NOMO-1 treated with DMSO at 0.1 percent for 48 hours (cell line): ENCODE results near the gene DNM1L.

Source experiments
- DNase-seq: peaks from one replicate; lab custom pipeline; 2025; ENCODE audit not compliant: unreplicated experiment; lab: John Stamatoyannopoulos, UW

DNM1L gene

DNA sequence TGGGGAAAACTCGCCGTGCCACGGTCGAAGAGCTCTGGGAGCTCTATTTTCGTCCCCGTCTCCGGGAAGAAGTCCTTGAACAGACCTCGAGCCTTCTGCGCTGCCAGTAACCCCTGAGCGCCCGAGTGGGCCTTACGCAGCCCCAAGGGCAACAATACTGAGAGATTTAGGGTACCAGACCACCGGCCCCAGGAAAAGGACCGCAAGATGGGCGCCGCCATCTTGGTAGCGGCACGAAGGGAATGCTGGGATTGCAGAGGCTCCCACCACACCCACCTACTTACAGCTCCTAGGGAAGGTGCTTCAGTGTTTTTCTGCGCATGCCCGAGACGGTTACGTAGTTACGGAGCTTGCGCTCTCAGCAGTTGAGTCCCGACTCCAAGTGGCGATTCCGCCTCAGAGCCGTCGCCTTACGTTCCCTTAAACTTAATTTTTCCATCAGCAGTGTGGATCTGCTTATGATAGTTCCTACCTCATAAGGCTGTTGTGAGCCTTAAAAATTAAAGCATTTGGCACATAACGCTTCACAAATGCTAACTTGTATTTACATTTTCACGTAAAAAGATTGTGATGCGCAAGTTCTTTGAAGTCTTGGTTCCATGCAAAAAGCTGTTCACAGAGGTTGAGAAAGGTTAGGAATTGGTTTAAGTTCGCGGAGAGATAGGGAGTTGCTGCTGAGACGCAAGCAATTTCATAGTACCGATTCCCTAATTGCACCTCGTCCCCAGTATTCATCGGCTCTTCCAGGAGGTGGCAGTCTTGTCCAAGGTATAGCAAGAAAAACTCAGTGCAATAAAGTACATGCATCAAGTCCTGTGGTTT lies 76.8 kb downstream of the DNM1L start, which contains the start of gene YARS2:
Gene YARS2, minus strand, starts transcription at position 244 of the 822 bp plus-strand sequence. Its CDS starts 23 bp downstream, at position 221.
- peak; percentile 91 for DNase-seq

DNA sequence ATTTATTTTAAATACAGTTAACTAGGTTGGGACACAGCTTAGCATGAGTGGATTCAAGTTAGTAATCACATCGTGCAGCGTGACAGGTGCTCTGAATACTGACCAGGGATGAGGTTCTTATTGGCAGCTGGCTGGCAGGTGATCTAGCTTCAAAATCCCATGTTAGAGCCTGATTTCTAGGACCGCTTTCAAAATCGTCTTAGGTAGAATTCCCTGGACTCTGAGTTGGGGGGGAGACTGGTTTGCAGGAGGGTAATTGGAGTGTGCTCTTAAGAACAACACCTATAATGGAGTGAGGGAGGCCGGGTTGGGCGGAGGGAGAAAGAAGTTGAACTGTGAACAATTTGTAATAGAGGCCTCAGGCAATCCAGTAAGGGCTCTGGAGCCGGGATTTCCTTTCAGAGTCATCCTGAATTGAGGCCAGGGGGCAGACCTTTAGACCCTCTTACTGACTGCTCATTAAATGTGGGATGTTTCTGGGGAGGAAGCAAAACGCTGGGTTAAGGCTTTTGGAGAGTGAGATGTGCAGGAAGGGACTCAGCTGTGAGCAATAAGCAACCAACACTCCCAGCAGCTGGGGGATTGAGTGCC lies 77.5 kb downstream of the DNM1L start:
- DNase-seq: no peak

DNA sequence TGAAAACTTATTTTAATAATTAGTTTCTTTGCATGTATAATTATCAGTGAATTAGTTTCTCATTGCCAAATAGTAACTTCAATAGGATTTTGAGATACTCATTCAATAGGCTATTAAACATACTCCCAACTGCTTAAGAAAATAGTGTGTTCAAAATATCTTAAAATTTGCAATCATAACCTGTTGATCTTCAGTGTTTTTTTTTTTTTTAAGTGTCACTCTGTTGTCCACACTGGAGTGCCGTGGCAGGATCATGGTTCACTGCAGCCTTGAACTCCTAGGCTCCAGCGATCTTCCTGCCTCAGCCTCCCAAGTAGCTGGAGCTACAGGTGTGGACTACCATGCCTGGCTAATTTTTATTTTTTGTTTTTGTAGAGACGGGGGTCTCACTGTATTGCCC lies 78.1 kb downstream of the DNM1L start:
- DNase-seq: no peak

DNA sequence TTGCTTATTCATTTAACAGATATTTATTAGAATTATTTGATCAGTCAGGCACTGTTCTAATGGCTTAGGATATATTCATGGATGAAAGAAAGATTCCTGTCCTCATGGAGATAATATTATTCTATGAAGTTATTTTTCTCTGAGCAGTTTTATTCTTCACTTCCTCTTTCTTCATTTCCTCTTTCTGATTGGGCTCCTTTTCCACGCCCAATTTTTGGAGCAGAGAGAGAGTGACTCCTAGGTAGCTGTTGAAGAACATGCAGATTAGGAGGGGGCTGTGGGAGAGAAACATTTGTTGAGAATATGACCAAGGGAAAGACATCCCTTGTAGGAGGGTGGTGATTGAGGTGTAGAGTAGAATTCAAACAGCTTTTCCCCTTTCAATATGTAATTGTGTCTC lies 82.6 kb downstream of the DNM1L start:
- DNase-seq: peak; percentile 85

DNA sequence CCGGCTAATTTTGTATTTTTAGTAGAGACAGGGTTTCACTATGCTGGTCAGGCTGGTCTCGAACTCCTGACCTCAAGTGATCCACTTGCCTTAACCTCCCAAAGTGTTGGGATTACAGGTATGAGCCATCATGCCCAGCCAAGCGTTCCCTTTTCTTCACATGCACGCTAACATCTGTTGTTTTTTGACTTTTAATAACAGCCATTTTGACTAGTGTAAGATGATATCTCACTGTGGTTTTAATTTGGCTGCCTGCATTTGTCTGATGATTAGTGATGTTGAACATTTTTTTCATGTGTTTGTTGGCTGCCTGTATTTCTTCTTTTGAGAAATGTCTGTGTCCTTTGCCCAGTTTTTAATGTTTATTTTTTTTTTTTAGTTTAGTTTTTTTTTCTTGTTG lies 86.8 kb downstream of the DNM1L start:
- DNase-seq: no peak

DNA sequence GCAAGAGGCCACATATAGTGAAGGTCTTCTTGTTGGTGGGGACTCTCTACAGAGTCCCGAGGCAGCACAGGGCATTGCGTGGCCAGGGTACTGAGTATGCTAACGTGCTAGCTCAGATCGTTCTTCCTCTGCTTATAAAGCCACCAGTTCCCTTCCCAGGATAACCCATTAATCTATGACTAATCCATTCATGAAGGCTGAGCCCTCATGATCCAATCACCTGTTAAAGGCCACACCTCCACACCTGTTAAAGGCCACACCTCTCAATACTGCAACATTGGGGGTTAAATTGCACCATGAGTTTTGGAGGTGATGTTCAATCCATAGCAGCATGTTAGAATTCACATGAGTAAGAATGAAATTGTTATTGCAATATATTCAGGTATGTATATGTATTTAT lies 89.4 kb downstream of the DNM1L start:
- DNase-seq: no peak

DNA sequence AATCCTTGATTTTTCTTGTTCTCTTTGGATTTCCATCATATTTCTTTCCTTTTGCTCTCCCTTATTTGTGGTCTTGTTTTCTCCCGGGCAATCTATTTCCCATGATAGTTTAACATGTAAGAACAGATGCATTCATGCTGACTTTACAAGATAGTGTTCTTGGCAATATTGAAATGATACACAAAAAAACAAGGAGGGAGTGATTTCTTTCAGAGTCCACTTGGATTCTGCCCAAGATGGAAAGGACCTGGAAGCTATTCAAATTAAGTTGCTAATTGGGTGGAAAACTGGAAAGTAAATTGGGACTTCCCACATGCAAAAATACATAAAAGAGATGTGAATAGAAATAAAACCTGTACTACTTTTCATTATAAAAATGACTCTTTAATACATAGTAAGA lies 91.0 kb downstream of the DNM1L start:
- no peak for DNase-seq

DNA sequence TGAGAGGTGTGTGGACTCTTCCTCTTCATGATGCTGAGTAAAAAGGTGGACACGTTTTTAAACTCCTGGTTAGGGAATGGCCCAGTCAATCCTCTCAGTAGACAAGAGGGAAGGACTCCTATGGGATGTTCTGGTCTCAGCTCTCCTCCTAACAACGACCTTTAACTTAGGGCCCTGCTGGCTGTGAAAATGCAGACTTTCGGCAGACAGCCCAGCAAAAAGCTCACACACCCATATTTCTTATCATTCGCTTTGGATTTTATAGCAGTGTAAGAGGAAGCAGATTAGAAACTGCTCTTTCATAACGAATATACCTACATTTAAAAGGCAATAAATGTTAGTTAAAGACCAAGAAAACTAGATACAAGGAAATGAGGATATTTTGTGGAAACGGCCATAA lies 94.6 kb downstream of the DNM1L start:
- DNase-seq: no peak

DNA sequence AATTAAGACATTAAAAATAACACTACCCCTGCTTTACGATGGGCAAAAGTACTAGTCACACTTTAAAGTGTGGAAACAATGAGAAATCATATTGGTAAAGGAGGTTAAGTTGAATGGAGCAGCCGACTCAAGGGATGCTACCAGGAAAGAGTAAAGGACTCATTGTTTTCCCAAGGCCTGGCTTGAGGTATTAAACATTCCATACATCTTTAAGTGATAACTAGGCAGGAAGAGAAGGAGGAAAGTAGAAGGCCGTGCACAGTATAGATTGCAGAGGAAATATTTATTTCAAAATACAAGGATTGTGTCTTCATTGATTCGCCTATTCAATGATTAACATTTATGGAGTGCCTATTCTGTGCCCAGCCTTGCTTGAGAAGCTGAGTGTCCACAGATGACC lies 97.2 kb downstream of the DNM1L start:
- DNase-seq: no peak

DNA sequence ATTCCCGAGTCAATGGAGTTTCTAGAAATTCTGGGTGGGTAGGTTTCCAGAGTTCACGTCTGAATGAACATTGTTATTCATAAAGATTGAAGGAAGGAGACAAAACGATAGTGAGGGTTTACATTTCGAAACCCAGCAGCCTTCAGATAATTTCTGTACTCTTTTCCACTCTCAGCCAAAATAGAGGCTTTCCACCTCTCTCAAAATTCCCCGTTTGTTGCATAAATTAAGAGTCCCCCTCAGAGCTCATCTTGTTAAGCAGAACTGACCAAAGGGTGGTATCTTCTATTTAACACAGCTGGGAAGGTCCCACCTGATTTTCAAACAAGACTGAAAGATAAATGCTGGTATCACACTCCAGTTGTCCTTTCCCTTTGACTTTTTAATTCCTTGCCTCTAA lies 98.1 kb downstream of the DNM1L start:
- no peak for DNase-seq

DNA sequence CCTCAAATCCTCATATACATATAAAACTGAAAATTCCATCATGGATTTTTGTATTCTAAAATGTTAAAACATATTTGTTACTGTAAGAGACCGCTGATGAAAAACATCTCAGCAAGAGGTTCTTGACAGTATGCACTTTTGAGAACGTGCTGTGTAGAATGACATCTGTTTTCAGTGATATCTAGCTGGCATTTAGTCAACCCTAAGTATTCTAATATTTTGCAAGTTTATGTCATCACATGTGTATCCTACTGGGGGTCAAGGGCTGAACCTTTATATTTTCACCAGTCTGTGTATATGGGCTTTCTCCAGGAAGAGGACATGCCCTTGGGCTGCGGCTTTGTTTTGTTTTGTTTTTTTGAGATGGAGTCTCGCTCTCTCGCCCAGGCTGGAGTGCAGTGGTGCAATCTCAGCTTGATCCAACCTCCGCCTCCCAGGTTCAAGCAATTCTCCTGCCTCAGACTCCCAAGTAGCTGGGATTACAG lies 98.6 kb downstream of the DNM1L start:
- no peak for DNase-seq

DNA sequence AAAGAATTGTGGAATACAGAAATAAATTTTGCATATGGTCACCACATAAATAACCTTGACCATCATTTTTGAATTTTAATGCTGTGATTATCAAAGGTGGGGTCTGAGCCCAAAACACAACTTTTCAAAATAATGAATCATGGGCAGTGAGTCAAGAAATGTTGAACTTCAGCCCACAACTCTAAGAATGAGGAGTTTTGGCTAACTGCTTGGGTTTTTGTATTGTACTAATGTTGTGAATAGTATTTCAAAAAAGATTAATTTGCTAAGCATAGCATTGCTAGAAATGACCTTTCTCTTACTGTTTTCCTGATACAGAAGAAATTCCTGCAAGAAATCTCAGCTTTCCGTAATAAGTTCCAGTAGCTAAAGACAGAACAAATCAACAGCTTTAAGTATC lies 101.0 kb downstream of the DNM1L start:
- no peak for DNase-seq

DNA sequence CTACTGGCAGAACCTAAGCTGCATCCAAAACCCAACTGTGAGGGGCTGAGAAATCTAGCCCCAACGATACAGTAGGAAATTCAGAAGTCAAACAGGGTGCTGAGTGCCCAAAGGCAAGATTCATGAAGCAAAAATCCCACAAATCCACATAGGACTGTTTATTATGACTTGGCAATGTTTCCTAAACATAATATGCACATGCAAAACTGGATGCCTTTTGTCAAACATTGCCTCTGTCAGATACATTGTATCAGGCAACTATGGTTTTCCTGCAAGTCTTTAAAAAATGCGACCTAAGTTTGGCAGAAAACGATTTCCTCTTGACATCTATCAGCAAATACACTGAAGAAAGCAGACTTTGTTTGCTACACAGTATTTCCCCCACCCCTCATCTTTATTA lies 103.9 kb downstream of the DNM1L start:
- DNase-seq: no peak

DNA sequence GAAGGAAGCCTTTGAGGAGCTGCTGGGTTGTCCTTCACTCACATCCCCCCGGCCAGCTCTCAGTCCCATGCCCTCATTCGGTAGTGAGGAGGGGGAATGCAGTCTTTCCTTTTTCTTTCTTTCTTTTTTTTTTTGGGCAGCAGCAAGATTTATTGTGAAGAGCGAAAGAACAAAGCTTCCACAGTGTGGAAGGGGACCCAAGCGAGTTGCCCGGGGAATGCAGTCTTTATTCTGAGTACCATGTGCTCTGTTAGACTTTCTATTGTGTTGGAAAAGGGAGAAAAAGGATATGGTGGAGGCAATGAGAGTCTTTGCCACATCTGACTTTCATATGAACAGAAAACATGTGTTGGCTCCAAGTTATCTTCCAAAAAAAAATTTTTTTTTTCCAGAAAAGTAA lies 106.5 kb downstream of the DNM1L start:
- no peak for DNase-seq

DNA sequence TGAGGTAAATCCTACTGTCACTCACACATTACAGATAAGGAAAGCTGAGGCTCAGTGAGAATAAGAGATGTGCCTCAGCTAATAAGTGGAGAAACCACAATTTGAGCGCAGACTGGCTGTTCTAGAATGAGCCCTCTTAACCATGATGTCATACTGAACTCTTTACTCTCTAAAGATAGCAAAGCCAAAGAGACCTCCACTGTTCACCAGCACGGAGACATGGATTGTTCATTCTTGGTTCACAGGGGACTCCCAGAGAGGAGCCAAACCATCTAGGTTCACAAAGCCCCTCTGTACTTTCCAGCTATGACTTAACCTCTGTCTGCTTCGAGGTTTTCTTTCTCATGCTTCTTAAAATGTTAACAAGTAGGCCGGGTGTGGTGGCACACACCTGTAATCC lies 109.3 kb downstream of the DNM1L start:
- no peak for DNase-seq

DNA sequence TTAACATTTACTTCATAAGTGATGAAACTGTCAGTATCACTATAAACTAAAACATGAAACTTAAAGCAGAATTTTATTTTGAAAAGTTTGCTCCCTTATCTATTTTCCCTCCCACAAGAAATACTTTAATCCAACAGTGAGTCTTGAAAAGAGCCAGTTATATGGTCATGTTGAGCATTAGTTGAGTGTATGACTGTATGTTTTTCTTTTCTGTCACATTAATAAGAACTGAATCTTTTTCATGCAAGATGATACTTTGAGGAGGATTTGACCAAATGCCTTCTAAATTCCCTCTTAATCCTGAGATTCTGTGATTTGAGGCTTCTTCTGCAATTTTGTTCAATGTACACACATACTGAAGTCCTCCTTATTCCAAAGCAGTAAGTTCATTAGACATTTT lies 110.3 kb downstream of the DNM1L start:
- no peak for DNase-seq

DNA sequence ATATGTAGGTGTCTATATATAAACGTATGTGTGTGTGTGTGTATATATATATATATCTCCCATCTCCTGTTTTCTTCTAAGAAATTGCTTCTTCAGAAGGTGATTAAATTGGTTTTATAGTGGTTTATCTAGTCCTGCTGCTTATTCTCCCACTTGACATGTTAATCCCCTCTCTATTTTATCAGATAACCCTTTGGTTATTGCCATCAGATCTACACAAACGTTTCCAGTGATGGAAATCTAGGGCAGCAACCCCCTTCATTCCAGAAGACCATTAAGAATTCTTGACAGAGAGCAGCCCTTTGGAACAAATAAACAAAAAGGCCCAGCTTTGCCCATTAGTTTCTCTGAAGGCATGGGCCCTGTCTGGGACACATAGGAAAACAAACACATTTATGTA lies 110.8 kb downstream of the DNM1L start:
- DNase-seq: no peak

DNA sequence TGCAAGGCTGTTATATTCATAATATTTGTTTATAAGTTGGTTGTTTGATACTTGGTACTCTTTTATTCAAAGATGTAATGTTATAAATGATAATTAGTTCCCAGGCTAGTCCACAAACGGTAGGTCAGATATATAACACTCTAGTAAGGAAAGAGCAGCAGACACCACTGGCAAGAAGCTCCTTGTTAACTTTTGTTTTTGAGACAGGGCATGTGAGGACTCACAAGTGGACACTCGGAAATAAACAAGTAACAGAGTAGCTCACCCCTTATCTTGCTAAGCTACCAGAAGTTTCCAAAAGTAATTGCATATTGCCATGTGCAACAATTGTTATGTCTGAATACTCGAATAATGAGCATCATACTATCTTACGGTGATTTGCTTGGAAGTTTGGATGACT lies 115.2 kb downstream of the DNM1L start:
- DNase-seq: no peak
